GM21723 (cell line): Measurements from ENCODE around the gene CSGALNACT2.
"Not testable (repeated sequence)": the region's sequence is repeated elsewhere in the genome, so short reads cannot be mapped to it uniquely, and the experiment has no call there.

Experiments
- ATAC-seq: cut with Tn5 transposase; IDR thresholded peaks from one replicate; pipeline ENCODE4 v1.9.1; 2021; ENCODE audit warnings: mild to moderate bottlenecking, moderate library complexity; ENCODE audit not compliant: unreplicated experiment

Gene CSGALNACT2

GRCh38 chr10:43173120-43173519 lies 34.9 kb downstream of the CSGALNACT2 start:
- ATAC-seq, result no peak

GRCh38 chr10:43174969-43175368 lies 36.7 kb downstream of the CSGALNACT2 start:
- no peak for ATAC-seq

- ATAC-seq, result no peak
These were observed 38.0 kb downstream of the CSGALNACT2 start for GRCh38 chr10:43176271-43176670.

GRCh38 chr10:43177595-43177994 lies 39.4 kb downstream of the CSGALNACT2 start:
- ATAC-seq, result no peak

GRCh38 chr10:43181146-43181545 lies 42.9 kb downstream of the CSGALNACT2 start:
- ATAC-seq, result no peak

- ATAC-seq, result not testable (repeated sequence)
These were observed 45.5 kb downstream of the CSGALNACT2 start for GRCh38 chr10:43183764-43184163.

GRCh38 chr10:43186150-43186549 lies 47.9 kb downstream of the CSGALNACT2 start:
- ATAC-seq, result no peak

- no peak for ATAC-seq
These were observed 49.0 kb downstream of the CSGALNACT2 start for GRCh38 chr10:43187213-43187612.

- no peak for ATAC-seq
These were observed 50.5 kb downstream of the CSGALNACT2 start for GRCh38 chr10:43188702-43189101.

- no peak for ATAC-seq
These were observed 52.0 kb downstream of the CSGALNACT2 start for GRCh38 chr10:43190289-43190688.

GRCh38 chr10:43190775-43191174 lies 52.5 kb downstream of the CSGALNACT2 start:
- no peak for ATAC-seq

- ATAC-seq, result no peak
These were observed 54.6 kb downstream of the CSGALNACT2 start for GRCh38 chr10:43192884-43193283.

- ATAC-seq, result no peak
These were observed 55.3 kb downstream of the CSGALNACT2 start for GRCh38 chr10:43193496-43194080.

- ATAC-seq, result no peak
These were observed 56.0 kb downstream of the CSGALNACT2 start for GRCh38 chr10:43194266-43194665.

- no peak for ATAC-seq
These were observed 56.6 kb downstream of the CSGALNACT2 start for GRCh38 chr10:43194859-43195258.

- ATAC-seq, result no peak
These were observed 57.3 kb downstream of the CSGALNACT2 start for GRCh38 chr10:43195557-43195956.

- ATAC-seq, result no peak
These were observed 58.1 kb downstream of the CSGALNACT2 start for GRCh38 chr10:43196131-43196980.

GRCh38 chr10:43196981-43197833 lies 59.0 kb downstream of the CSGALNACT2 start:
- ATAC-seq, result no peak

- no peak for ATAC-seq
These were observed 59.8 kb downstream of the CSGALNACT2 start for GRCh38 chr10:43197834-43198681.

GRCh38 chr10:43198682-43199005 lies 60.4 kb downstream of the CSGALNACT2 start:
- no peak for ATAC-seq
